HG02571 (cell line): ENCODE data around the gene SART3.
"Not testable (repeated sequence)": the region's sequence is repeated elsewhere in the genome, so short reads cannot be mapped to it uniquely, and the experiment has no call there.

ENCODE experiments used
- ATAC-seq: cut with Tn5 transposase; IDR thresholded peaks from one replicate; pipeline ENCODE4 v1.9.1; 2021; ENCODE audit warnings: mild to moderate bottlenecking, moderate library complexity; ENCODE audit not compliant: unreplicated experiment

The SART3 gene

GRCh38 chr12:108598553-108599250 is 37.7 kb upstream of the SART3 start:
- no peak for ATAC-seq

GRCh38 chr12:108597559-108598471 is 36.8 kb upstream of the SART3 start, which contains the start of gene TMEM119:
Gene TMEM119, minus strand, starts transcription at chr12:108598084. Its CDS starts 5,701 bp downstream, at chr12:108592383.
- no peak for ATAC-seq

- no peak for ATAC-seq
These were observed 36.0 kb upstream of the SART3 start for GRCh38 chr12:108596854-108597558.

GRCh38 chr12:108595711-108596647 is 35.0 kb upstream of the SART3 start:
- ATAC-seq = no peak

GRCh38 chr12:108594960-108595710 is 34.2 kb upstream of the SART3 start:
- ATAC-seq = no peak

- ATAC-seq = no peak
These were observed 33.4 kb upstream of the SART3 start for GRCh38 chr12:108594323-108594903.

GRCh38 chr12:108592033-108592909 is 31.3 kb upstream of the SART3 start:
- ATAC-seq = no peak

- ATAC-seq = no peak
These were observed 30.5 kb upstream of the SART3 start for GRCh38 chr12:108591267-108591980.

GRCh38 chr12:108590463-108590862 is 29.5 kb upstream of the SART3 start:
- ATAC-seq = not testable (repeated sequence)

- no peak for ATAC-seq
These were observed 28.9 kb upstream of the SART3 start for GRCh38 chr12:108589840-108590229.

- no peak for ATAC-seq
These were observed 28.3 kb upstream of the SART3 start for GRCh38 chr12:108589028-108589839.

GRCh38 chr12:108587826-108588225 is 26.9 kb upstream of the SART3 start:
- no peak for ATAC-seq

GRCh38 chr12:108586306-108586705 is 25.3 kb upstream of the SART3 start:
- no peak for ATAC-seq

GRCh38 chr12:108585864-108586263 is 24.9 kb upstream of the SART3 start:
- ATAC-seq = no peak

GRCh38 chr12:108584456-108585065 is 23.6 kb upstream of the SART3 start:
- no peak for ATAC-seq

- ATAC-seq = no peak
These were observed 23.0 kb upstream of the SART3 start for GRCh38 chr12:108583991-108584390.
